H9 (cell line): ENCODE measurements around the gene INHBB. TPM values are rescaled to one million over a fixed set of nuclear protein-coding genes. Genes with fewer than 3 reads are reported as not detected.

ENCODE experiments used
- DNase-seq: peaks from one replicate; pipeline ENCODE4 v3.0.0-alpha.2; 2017
- H2AFZ ChIP-seq: one replicate; pipeline ENCODE4 v1.6.1; 2013; ENCODE audit warnings: mild to moderate bottlenecking, low read length, control low read depth, moderate library complexity
- H2AK5ac ChIP-seq: 2 replicates; pipeline ENCODE4 v1.6.1; 2013; ENCODE audit warnings: low read length, control low read depth, mixed read lengths; ENCODE audit not compliant: insufficient read length
- H2BK120ac ChIP-seq: one replicate; pipeline ENCODE4 v1.6.1; 2013; ENCODE audit warnings: low read depth, mild to moderate bottlenecking, low read length, control low read depth, inconsistent platforms; ENCODE audit not compliant: poor library complexity, severe bottlenecking
- H2BK12ac ChIP-seq: 2 replicates; pipeline ENCODE4 v1.6.1; 2013; ENCODE audit warnings: low read length, control low read depth, mixed read lengths, low read depth; ENCODE audit not compliant: insufficient read length
- H2BK15ac ChIP-seq: 2 replicates; pipeline ENCODE4 v1.6.1; 2013; ENCODE audit warnings: low read depth, low read length, control low read depth
- H2BK20ac ChIP-seq: one replicate; pipeline ENCODE4 v1.6.1; 2013; ENCODE audit warnings: low read depth, mild to moderate bottlenecking, low read length, control low read depth, inconsistent platforms; ENCODE audit not compliant: poor library complexity, severe bottlenecking
- H2BK5ac ChIP-seq: 2 replicates; pipeline ENCODE4 v1.6.1; 2013; ENCODE audit warnings: low read length, control low read depth, mixed read lengths; ENCODE audit not compliant: insufficient read length
- H3K14ac ChIP-seq: 2 replicates; pipeline ENCODE4 v1.6.1; 2013; ENCODE audit warnings: low read length, control low read depth; ENCODE audit not compliant: insufficient read depth
- H3K18ac ChIP-seq: 2 replicates; pipeline ENCODE4 v1.6.1; 2013; ENCODE audit warnings: low read depth, mild to moderate bottlenecking, mixed read lengths, low read length, control low read depth; ENCODE audit not compliant: insufficient read length
- H3K23ac ChIP-seq: 2 replicates; pipeline ENCODE4 v1.6.1; 2013; ENCODE audit warnings: low read length, control low read depth, mixed read lengths, low read depth; ENCODE audit not compliant: insufficient read length
- H3K23me2 ChIP-seq: 2 replicates; pipeline ENCODE4 v1.6.1; 2013; ENCODE audit warnings: low read depth, mild to moderate bottlenecking, mixed read lengths, low read length, control low read depth; ENCODE audit not compliant: insufficient read length, poor library complexity, severe bottlenecking
- H3K27ac ChIP-seq: 2 replicates; pipeline ENCODE4 v1.5.1; 2013; ENCODE audit warnings: low read length, control low read depth, mixed read lengths, low read depth; ENCODE audit not compliant: insufficient read length
- H3K27me3 ChIP-seq: 2 replicates; pipeline ENCODE4 v1.6.1; 2013; ENCODE audit warnings: low read length, control low read depth, inconsistent platforms; ENCODE audit not compliant: insufficient read depth
- H3K4ac ChIP-seq: 2 replicates; pipeline ENCODE4 v1.6.1; 2013; ENCODE audit warnings: low read depth, mild to moderate bottlenecking, control low read depth, inconsistent platforms, low read length, moderate library complexity
- H3K4me1 ChIP-seq: 2 replicates; pipeline ENCODE4 v1.6.1; 2013; ENCODE audit warnings: low read length, control low read depth, inconsistent platforms; ENCODE audit not compliant: insufficient read depth
- H3K4me2 ChIP-seq: 2 replicates; pipeline ENCODE4 v1.6.1; 2013; ENCODE audit warnings: low read length, control low read depth, mixed read lengths; ENCODE audit not compliant: insufficient read length, insufficient read depth
- H3K56ac ChIP-seq: 2 replicates; pipeline ENCODE4 v1.6.1; 2013; ENCODE audit warnings: low read depth, mild to moderate bottlenecking, mixed read lengths, low read length, control low read depth; ENCODE audit not compliant: insufficient read length
- H3K79me1 ChIP-seq: 2 replicates; pipeline ENCODE4 v1.6.1; 2013; ENCODE audit warnings: low read depth, mild to moderate bottlenecking, moderate library complexity, low read length, control low read depth, inconsistent platforms; ENCODE audit not compliant: insufficient read depth, poor library complexity, severe bottlenecking
- H3K79me2 ChIP-seq: 2 replicates; pipeline ENCODE4 v1.6.1; 2013; ENCODE audit warnings: low read length, control low read depth, inconsistent platforms; ENCODE audit not compliant: insufficient read depth
- H3K9ac ChIP-seq: 2 replicates; pipeline ENCODE4 v1.6.1; 2013; ENCODE audit warnings: low read length, control low read depth, mixed read lengths; ENCODE audit not compliant: insufficient read length; ENCODE audit errors: extremely low read depth
- H3K9me3 ChIP-seq: one replicate; pipeline ENCODE4 v1.6.1; 2013; ENCODE audit warnings: low read depth, low read length, inconsistent platforms; ENCODE audit not compliant: control insufficient read depth
- H3T11ph ChIP-seq: one replicate; pipeline ENCODE4 v1.6.1; 2013; ENCODE audit warnings: mild to moderate bottlenecking, low read length, control low read depth, inconsistent platforms
- H4K20me1 ChIP-seq: one replicate; pipeline ENCODE4 v1.6.1; 2013; ENCODE audit not compliant: control insufficient read depth, insufficient read length, insufficient read depth
- H4K5ac ChIP-seq: 2 replicates; pipeline ENCODE4 v1.6.1; 2013; ENCODE audit warnings: low read depth, mild to moderate bottlenecking, mixed read lengths, low read length, control low read depth; ENCODE audit not compliant: insufficient read length
- H4K8ac ChIP-seq: replicated peaks from 2 replicates; pipeline ENCODE4 v1.6.1; 2013; ENCODE audit warnings: low read length, control low read depth, mixed read lengths, low read depth; ENCODE audit not compliant: insufficient read length
- H4K91ac ChIP-seq: 2 replicates; pipeline ENCODE4 v1.6.1; 2013; ENCODE audit warnings: low read depth, mild to moderate bottlenecking, moderate library complexity, mixed read lengths, low read length, control low read depth; ENCODE audit not compliant: insufficient read length
- H3K27ac Mint-ChIP-seq, 3 experiments: 2 replicates in 2 of 3; 3 replicates in 1 of 3; pipeline ENCODE4 v1.8.0; 2020 to 2021; ENCODE audit warnings: mixed read lengths in 3 of 3, mild to moderate bottlenecking in 1 of 3, moderate library complexity in 1 of 3
- H3K27me3 Mint-ChIP-seq: 2 replicates; pipeline ENCODE4 v1.8.0; 2021; ENCODE audit warnings: low read depth, mild to moderate bottlenecking, moderate library complexity, mixed read lengths
- H3K36me3 Mint-ChIP-seq, 3 experiments: 2 replicates in 2 of 3; 3 replicates in 1 of 3; pipeline ENCODE4 v1.8.0; 2020 to 2021; ENCODE audit warnings: low read depth in 3 of 3, mixed read lengths in 3 of 3; ENCODE audit not compliant: insufficient read depth in 1 of 3
- H3K4me1 Mint-ChIP-seq, 2 experiments: 2 replicates each; pipeline ENCODE4 v1.8.0; 2020; ENCODE audit warnings: mixed read lengths in 2 of 2
- H3K4me3 Mint-ChIP-seq, 2 experiments: 2 replicates in 1 of 2; 3 replicates in 1 of 2; pipeline ENCODE4 v1.8.0; 2020 to 2021; ENCODE audit warnings: mild to moderate bottlenecking in 2 of 2, mixed read lengths in 2 of 2, moderate library complexity in 1 of 2
- H3K9me3 Mint-ChIP-seq, 2 experiments: 2 replicates in 1 of 2; 3 replicates in 1 of 2; pipeline ENCODE4 v1.8.0; 2020; ENCODE audit warnings: mild to moderate bottlenecking in 2 of 2, mixed read lengths in 2 of 2, moderate library complexity in 1 of 2
- CTCF ChIP-seq: fragments of 200-600 bp; sonication (generic); conservative IDR thresholded peaks from 3 replicates; pipeline ENCODE4 v1.8.0; 2021; ENCODE audit warnings: antibody characterized with exemption, mild to moderate bottlenecking
- WGBS: extraction: QIAGEN DNeasy Blood & Tissue Kit; methylation state at CpG from one replicate; pipeline ENCODE4 v1.1.7; 2013; ENCODE audit warnings: missing lambda C conversion rate, low lambda C conversion rate, mixed read lengths; ENCODE audit not compliant: insufficient read length; ENCODE audit errors: extremely low coverage; 5-methylcytosine and 5-hydroxymethylcytosine counted together
- total RNA-seq: library from RNA; stranded (reverse); gene quantifications from 2 replicates; pipeline ENCODE4 v1.2.1, GENCODE V29; 2021

The INHBB gene
- total RNA-seq, 1 experiment from 2014 or later = 0.13 TPM

DNA sequence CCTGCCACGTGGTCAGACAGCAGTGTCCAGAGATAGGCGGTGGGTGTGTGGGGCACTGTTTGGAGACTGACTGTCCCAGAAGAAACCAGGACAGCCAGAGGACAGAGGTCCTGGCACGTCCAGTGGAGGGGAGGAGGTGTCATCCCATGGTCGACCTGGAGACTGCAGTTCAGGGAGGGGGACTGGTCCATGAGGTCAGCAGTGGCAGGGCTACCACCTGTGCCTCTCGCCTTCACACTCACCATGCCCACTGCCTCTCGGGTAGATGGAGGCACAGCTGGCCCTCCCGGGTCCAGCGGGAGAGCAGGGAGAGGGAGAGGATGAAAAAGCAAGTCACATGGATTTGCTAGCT lies 53.9 kb downstream of the INHBB start:
- H4K91ac ChIP-seq = no peak overlapping the region
- H3K9me3 ChIP-seq = no peaks in the 10 kb centered on the region
- no peak overlapping the region for H2AK5ac ChIP-seq
- H3K9ac ChIP-seq = no peak overlapping the region
- H3K23ac ChIP-seq = no peak overlapping the region
- no peak overlapping the region for H3K4ac ChIP-seq
- H3K23me2 ChIP-seq = no peaks in the 10 kb centered on the region
- H3K56ac ChIP-seq = no peak overlapping the region
- no peak overlapping the region for H2BK20ac ChIP-seq
- peaks cover 8 to 17% of the 10 kb centered on the region in 2 experiments for H3K4me1 Mint-ChIP-seq
- no peak overlapping the region for H3K14ac ChIP-seq
- DNase-seq = no peak
- no peak overlapping the region for H2AFZ ChIP-seq
- no peaks in the 10 kb centered on the region for H3K79me1 ChIP-seq
- H4K20me1 ChIP-seq = no peaks in the 10 kb centered on the region
- H3K27me3 ChIP-seq = no peaks in the 10 kb centered on the region; the same call in 1 of the 2 replicates
- no peak overlapping the region for H2BK12ac ChIP-seq
- no peak overlapping the region for H3K18ac ChIP-seq
- no peaks in the 10 kb centered on the region for H3K79me2 ChIP-seq
- no peak overlapping the region for H2BK5ac ChIP-seq
- no peak overlapping the region for H3K27ac Mint-ChIP-seq
- H3T11ph ChIP-seq = no peak overlapping the region
- TF ChIP-seq CTCF = no peak
- H3K4me3 Mint-ChIP-seq = no peak overlapping the region
- no peak overlapping the region for H2BK15ac ChIP-seq
- no peak overlapping the region for H2BK120ac ChIP-seq
- H3K4me1 ChIP-seq = no peaks in the 10 kb centered on the region
- H3K9me3 Mint-ChIP-seq = no peaks in the 10 kb centered on the region
- H4K5ac ChIP-seq = no peak overlapping the region
- H4K8ac ChIP-seq = no peak overlapping the region
- H3K27ac ChIP-seq = no peak overlapping the region
- peaks cover 57% of the 10 kb centered on the region for H3K27me3 Mint-ChIP-seq
- H3K4me2 ChIP-seq = no peak overlapping the region
- no CpG with 5 or more reads among the region's 8 CpGs for WGBS
- H3K36me3 Mint-ChIP-seq = no peaks in the 10 kb centered on the region
